GM18861 (cell line): ENCODE data around the gene RNU5D-1.
A peak's percentile ranks its signal among the peaks of the same experiment; 100 is the strongest.

ENCODE experiments used
- ATAC-seq: cut with Tn5 transposase; IDR thresholded peaks from one replicate; pipeline ENCODE4 v1.9.1; 2021; ENCODE audit not compliant: unreplicated experiment

Gene RNU5D-1

DNA sequence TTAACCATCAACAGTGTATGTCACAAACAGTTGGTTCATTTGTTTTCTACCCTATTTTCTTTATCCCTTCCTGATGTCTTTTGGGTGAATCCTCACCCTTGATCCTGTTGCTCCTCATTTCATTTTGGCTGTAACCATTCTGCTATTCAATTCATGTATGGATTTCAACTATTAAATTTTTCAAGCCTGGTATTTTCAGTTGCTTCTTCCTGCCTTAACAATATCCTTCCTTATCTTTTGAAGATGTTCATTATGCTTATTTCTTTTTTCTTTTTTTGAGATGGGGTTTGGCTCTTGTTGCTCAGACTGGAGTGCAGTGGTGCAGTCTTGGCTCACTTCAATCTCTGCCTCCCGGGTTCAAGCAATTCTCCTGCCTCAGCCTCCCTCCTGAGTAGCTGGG lies 2.8 kb upstream of the RNU5D-1 start:
- ATAC-seq, result no peak

DNA sequence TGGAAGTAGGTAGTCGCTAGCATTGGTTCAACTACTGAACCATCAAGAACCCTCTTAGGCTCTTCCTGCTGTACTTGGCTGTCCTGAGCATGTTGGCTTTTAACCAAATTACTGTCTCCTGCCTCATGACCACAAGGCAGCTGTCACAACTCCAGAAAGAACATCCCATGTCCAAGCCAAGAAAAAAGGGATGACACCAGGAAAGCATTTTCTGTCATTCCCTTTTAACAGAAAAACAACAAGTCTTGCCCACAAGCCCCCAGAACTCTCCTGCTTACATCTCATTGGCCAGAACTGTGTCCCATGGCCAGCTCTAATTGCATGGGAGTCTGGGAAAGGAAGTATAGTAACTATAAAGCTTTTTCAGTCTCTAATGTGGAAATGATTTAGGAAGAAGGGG lies 2.4 kb upstream of the RNU5D-1 start:
- no peak for ATAC-seq

DNA sequence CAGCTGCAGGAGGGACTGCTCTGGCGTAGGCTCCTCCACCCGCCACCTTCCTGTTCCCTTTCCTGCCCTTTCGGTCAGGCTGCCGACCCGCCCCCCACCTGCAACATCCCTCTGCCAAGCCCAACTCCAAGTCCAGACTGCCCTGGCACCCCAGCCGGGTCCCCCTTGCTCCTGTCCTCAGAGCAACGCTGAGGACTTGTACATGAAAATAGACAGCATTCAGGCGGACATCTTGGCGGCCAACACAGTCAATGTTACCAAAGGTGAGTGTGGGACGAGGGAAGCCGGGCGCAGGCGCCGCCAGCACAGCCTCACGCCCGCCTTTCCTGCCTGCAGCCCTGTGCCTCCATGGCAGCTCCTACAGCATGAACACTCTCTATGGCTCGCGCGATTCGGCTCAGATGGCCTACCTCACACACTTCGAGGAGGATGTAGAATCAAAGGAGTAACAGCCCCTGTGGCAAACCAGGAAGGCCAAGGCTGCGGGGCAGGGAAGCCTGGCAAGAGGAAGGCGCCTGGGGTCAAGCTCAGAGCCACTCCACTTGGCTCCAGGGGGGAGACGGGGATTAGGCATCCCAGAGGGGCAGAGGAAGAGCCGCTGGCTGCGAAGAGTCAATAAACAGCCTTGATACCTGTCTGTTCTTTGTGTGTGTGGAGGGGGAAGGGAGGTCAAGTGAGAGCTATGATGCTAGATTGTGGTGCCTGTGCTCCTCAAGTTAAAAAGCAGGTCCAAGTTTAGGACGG lies 5.8 kb downstream of the RNU5D-1 start:
- no peak for ATAC-seq

DNA sequence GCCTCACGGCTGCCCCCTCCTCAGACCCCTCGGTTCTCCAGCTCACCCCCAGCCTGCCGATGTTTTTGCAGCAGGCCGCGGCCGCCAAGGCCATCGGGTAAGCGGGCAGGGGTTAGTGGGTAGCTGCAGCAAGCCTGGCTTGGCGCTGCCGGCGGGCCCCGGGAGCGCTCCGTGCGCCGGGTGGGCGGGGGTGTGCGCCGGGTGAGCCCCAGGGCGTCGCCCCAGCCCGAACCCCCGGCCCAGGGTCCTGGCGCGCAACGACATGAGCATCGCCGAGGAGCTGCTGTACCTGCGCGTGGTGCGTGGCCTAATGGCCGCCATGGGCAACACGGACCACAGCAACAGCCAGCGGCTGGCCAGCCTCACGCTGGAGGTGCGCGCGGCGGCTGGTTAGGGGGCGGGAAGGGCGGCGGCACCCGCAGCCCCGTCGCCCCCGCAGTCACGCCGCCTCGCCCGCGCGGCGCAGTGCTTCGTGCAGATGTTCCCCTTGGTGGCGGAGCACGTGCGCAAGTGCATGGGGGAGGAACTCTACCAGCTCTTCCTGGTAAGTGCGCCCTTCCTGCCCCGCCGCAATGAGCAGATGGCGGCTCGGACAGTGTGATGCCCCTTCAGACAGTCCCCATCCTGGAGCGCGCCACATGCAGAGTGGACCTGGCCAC lies 6.5 kb downstream of the RNU5D-1 start:
- ATAC-seq, result no peak

DNA sequence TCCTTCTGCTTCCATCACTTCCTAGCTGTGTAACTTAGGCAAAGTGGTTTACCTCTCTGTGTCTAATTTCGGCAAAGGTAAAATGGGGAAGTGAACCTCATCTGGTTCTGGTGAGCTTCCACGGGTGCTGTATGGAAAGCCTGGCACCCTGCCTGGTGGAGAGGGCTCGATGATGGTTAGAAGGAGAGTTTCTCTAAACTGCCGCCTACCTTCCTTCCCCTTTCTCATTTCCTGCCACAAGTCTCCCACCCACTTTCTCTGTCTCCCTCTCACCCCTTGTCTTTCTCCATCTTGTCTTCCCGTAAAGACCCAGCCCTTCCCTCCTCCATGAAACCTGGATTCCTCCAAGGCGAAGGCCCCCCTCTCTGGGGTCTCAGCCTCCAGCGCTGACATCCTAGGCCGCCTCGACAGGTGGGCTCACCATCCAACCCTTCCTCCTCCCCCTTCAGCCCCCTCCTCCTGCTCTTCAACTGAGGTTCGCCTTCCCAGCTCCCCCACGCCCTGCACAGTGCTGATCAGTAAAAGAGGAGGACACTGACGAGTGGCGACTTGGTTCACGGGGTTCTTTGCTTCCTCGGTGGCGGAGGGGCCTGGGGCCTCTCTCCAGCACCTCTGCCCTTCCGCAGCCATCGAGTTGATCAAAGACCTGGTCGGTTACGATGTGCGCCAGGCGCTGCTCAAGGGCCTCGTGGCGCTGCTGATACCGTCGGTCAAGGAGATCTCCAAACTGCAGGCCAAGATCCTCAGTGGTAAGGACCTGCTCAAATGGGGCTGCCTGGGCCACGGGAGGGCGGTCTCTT lies 7.3 kb downstream of the RNU5D-1 start:
- ATAC-seq, result no peak

DNA sequence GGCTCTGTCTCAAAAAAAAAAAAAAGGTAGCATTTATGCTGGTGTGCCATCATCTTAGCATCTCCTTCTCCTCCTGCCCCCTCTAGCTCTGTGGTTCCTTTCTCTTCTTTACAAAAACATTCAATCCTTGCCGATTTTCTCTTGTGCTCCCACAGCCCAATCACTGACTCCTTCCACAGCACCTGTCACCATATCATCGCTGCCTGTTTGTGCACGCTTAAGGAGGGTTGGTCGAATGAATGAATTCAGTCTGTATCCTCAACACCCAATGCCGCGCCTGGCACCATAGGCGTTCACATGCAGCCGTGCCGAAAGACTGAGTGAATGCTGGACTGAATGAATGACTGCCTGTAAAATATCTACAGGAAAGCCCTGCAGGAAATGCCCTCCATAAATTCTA lies 7.9 kb downstream of the RNU5D-1 start:
- ATAC-seq, result no peak

DNA sequence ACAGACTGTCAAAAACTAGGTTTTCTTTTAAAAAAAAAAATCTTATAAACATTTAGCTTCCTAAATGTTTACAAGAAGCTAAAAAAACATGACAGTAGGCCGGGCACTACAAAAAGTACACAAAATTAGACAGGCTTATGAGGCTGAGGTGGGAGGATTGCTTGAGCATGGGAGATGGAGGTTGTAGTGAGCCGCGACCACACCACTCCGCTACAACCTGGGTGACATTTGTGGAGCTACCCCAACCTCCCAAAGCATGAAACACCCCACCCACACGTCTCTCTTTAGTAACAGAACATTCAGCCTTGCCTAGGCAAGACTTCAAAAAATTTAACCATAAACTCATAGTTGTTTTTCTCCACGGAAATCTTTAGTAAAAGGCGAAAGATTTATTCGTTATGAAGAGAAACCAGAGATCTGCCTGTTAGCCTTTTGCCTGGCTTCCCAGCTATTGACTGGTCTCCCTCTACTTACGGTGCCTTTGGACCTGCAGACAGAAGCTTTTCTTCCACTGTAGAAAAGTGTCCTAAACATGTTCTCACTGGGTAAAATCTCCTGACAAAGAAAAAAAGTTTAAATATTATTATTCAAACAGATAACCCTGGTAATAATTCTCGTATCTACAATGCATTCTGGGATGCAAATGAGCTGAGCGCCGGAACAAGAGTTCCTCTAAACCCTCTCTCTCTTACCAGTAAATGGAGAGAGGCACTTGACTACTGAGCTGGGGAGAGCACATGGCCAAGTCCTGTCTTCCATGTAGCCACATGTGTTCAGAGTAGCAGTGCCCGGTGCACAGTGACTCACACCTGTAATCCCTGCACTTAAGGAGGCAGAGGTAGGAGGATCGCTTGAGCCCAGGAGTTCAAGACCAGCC lies 9.2 kb downstream of the RNU5D-1 start:
- peak; percentile 62 for ATAC-seq

DNA sequence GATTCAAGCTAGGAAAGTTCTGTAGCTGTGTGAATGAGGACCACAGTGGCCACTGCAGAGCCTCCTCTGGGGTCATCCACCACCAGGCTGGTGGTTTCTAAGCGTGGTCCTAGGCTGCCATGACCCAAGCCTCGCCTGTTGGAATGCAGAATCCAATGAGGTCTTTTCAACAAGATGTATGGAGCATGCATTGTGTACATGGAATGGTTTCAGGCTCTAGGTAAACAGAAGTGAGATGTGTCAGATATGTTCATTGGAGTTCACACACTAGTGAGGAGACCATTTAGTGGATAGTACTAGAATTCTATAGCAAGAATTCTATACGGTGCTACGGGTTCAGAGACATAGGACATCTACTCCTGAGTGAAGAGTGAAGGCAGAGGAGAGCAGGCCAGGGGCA lies 10.7 kb downstream of the RNU5D-1 start:
- no peak for ATAC-seq

DNA sequence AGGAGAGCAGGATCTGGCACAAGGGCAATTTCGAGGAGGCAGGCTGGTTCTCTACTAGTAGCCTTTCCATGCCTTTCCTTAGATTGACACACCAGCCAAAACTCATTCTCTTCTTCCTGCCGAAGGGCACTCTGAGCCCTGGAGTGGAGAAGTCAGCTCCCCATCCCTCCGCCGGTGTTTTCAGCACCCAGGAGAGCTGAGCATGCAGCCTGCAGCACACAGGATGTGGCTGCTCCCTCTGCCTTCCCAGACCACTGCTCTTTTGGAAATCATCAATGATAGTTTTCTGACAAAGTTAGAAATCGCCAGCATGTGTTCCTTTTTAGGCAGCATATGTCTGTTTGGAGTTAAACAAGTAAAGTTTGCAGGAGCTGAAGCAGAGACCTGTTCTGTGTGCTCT lies 11.7 kb downstream of the RNU5D-1 start:
- no peak for ATAC-seq

DNA sequence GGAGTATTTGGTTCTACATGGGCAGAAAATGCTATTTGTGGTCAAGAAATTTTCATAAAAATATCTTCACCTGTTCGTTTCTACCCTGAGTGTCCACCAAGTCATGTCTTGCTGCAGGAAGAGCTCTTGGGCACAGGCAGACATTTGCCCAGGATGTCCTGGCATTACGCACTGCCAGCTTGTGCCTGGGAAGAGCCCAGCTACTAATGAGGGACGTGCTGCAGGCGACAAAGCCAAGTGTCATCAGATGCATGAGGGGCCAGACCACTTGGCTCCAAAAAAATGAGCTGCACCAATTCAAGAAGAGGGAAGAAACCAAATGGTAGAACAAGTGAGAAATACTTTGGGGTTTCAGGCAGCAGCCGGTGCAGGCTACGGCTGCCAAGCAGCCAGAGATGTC lies 12.9 kb downstream of the RNU5D-1 start:
- ATAC-seq, result no peak

DNA sequence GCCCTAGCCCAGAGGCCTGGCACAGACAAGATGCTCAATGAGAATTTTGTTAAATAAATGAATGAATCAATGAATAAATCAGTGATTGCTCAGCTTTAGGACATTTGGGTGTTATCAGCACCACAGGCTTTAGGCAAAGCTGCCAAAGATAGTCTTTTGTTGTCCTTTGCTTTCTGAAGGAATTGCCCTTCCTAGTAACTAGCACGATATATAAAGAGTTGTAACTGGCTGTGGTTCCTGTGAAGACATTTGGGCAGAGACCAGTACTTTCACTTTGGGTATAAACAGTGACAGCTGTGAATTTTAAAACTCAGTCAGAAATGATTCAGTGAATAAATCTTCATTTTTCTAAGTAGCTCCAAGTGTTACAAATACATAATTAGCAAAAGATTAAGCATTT lies 13.3 kb downstream of the RNU5D-1 start:
- ATAC-seq, result no peak

DNA sequence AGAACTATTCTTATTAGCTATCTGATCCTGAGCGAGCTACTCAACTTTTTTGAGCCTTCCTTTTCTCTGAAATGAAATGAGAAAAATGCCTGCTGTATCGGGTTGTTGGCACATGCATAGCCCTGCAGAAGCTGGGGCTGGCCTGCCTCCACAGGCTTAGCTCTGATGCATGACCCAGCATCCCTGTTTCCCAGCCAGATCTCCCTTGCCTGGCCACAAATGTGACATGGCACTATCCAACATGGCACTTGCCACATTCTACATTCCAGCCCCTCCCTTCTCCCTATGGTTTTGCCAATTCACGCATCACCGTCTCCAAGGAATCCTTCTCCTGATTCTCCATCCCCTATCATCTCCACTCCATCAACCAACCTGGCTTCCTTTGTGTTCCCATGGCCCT lies 13.8 kb downstream of the RNU5D-1 start:
- no peak for ATAC-seq

DNA sequence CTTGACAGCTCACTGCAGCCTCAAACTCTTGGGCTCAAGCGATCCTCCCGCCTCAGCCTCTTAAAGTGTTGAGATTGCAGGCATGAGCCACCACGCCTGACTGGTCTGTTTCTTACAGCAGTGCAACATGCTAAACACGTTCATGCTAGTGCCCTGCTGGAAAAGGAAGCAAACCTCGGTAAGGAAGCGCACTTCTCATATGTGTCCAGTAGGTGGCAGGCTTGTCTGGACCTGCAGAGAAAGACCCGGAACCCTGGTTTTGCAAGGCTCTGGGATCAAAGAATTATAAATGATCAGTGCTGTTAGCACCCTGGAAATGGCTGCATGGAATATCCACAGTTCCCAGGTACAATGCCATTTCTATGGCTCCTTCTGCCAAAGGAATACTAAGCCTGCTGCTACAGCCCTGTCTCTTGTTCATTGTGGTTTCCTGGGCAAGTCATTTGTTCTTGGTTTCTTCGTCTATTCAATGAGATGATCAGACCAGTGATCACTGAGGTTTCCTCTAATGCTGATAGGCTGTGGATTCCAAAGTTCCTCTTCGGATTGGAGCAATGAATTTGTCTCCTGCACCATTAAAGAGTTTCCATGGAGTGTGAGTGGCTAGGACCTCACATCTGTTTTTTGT lies 15.9 kb downstream of the RNU5D-1 start:
- no peak for ATAC-seq

DNA sequence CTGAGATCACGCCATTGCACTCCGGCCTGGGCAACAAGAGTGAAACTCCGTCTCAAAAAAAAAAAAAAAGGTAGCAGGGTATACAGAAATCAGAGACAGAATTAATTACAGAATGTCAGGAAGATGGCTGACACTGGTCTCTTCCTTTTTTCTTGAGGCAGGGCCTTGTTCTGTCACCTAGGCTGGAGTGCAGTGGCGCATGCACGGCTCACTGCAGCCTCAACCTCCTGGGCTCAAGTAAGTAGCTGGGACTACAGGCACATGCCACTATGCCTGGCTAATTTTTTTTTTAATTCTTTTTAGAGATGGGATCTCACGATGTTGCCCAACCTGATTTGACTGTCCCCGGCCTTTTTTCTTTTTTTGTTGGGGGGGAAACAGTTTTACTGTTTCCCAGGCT lies 16.4 kb downstream of the RNU5D-1 start:
- no peak for ATAC-seq

DNA sequence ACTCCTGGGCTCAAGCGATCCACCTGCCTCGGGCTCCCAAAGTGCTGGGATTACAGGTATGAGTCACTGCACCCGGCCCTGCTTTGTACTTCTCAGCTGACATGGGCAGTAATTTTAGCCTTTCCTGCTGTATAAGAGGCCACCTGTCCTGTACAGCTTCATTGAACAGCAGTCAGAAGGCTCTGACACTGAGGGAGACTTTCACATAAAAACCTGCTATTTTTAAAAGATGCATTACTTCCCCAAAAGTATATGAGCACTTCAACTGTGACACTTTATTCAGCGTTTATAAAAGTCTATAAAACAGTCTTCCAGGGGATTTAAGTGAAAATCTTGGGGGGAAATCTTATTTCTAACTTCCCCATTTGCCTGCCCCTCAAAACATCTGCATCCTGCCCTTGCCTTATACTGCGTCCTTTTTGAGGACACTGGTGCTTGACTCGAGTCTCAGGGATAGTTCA lies 17.6 kb downstream of the RNU5D-1 start:
- ATAC-seq, result no peak

DNA sequence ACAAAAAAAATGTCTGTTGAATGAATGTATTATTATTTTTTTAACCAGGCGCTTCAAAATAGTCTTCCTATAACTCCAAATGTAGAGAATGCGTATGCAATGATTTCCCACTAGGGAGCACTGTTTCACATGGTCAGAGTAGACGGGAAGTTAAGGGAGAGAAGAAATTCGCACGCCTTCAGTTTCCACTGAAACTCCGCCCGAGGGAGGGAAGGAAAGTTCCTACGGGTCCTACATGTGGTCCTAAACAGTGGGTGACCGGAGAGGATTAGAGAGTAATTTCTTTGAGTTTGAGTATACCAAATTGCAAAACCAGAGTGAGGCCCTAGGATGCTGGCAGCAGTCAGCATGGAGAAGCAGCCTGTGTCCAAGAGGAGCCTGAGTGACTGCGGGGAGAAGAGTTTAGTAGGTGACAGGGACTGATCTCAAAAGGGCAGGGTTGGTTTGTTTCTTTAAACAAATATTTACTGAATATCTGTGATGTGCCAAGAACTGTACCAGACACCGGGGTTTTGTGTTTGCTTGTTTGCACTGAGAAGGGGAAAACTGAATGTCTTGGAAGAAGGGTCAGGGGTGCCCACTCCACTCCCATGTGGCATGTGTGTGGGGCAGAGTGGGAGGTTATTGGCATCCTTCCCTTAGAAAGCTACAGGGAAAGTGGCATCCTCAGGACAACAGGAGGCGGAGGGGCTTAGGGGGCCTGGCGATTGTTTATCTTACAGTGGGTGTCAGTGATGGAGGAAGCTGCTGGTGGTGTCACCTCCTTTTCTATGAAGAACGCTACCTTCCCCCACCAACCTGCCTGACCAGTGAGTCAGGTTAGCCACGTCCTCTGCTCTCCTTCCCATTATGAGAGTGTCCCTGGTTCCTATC lies 22.8 kb downstream of the RNU5D-1 start:
- no peak for ATAC-seq

DNA sequence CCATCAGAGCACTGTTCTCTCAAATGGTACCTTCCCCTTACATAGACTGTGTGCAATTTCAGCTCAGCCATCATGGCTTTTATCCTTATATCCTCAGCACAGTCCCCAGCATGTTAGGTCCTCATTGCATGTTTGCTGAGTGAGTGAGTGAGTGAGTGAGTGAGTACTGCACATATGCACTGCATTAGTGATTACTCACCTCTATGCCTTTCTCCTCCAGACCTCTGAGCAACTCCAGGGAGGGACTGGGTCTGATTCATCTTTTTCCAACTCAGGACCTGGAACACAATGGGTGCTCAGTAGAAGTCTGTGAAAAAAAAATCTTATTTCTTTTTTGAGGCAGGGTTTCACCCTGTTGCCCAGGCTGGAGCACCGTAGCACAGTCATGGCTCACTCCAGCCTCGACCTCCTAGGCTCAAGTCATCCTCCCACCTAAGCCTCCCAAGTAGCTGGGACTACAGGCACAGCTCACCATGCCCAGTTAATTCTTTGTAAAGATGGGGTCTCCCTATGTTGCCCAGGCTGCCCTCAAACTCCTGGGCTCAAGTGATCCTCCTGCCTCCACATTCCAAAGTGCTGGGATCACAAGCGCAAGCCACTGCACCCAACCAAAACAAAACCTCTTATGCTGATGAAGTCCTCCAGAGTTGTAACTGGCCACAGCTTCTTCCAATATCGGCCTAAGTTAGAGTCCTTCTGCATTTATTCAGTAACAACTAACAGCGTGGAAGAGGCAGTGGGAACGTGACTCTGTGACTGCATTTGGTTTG lies 23.7 kb downstream of the RNU5D-1 start:
- no peak for ATAC-seq

DNA sequence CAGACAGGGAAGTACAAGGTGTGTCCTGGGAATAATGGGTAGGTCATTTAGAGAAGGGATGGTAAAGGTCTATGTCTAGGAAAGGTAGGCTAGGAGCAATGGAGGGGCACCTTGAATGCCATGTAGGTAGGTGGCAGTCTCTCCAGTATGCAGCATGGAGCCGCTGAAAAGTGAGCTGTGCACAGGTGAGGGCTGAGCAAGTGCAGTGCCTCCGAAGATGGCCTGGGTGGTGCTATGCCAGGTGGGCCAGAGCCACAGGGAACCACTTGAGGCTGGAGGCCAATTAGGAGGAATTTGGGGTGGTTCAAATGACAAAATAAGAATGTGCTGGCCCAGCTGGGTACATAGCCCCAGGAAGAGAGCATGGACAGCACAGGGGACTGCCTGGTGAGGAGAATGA lies 25.0 kb downstream of the RNU5D-1 start:
- no peak for ATAC-seq

DNA sequence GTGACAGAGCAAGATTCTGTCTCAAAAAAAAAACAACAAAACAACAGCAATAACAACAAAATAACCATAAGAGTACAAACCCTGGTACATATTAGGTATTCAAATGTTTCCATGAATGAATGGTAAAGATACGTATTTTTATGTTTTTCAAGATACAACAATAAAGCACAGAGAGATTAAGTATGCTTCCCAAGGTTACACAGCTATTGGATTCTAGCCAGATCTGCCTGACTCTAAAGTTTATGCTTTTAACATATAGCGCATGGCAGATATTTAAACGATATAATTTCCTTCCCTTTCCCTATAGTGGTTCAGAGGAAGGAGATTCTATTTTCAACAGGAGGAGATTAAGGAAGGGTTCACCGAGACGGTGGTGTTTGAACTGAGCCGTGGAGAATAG lies 25.5 kb downstream of the RNU5D-1 start:
- ATAC-seq, result no peak
